SU-DHL-6 (cell line): Measurements from ENCODE around the gene PDGFA.

Experiments used
- H2AFZ ChIP-seq: fragments of 200-600 bp; sonication (generic); 2 replicates; pipeline ENCODE4 v1.6.1; 2014; ENCODE audit warnings: low read depth, mild to moderate bottlenecking, moderate library complexity, mixed read lengths, antibody characterized with exemption, low read length; ENCODE audit not compliant: severe bottlenecking
- H3F3A ChIP-seq: fragments of 200-600 bp; shearing (Covaris generic); 2 replicates; pipeline ENCODE4 v1.6.0; 2016; ENCODE audit warnings: antibody characterized with exemption, mild to moderate bottlenecking; ENCODE audit not compliant: insufficient read depth
- H3K27ac ChIP-seq: fragments of 200-600 bp; sonication (generic); 2 replicates; pipeline ENCODE4 v1.5.1; 2016; ENCODE audit warnings: low read depth, mild to moderate bottlenecking, low read length, moderate library complexity, mixed read lengths
- H3K27me3 ChIP-seq: fragments of 200-600 bp; sonication (generic), shearing (Covaris generic); 2 replicates; pipeline ENCODE4 v1.6.0; 2014; ENCODE audit warnings: mild to moderate bottlenecking, low read length
- H3K36me3 ChIP-seq: fragments of 200-600 bp; sonication (generic); 2 replicates; pipeline ENCODE4 v1.6.1; 2014; ENCODE audit warnings: mild to moderate bottlenecking, low read length, mixed read lengths
- H3K4me2 ChIP-seq: fragments of 300-600, 200-600 bp; shearing (Covaris generic), sonication (generic); 2 replicates; pipeline ENCODE4 v1.6.0; 2014; ENCODE audit warnings: low read length, low read depth, mild to moderate bottlenecking; ENCODE audit not compliant: poor library complexity, severe bottlenecking
- H3K4me3 ChIP-seq: fragments of 200-600 bp; sonication (generic); 2 replicates; pipeline ENCODE4 v1.5.1; 2014; ENCODE audit warnings: antibody characterized with exemption, low read length, mild to moderate bottlenecking, mixed read lengths; ENCODE audit not compliant: insufficient read depth, poor library complexity, severe bottlenecking
- H3K79me2 ChIP-seq: fragments of 200-600 bp; sonication (generic); 2 replicates; pipeline ENCODE4 v1.6.1; 2014; ENCODE audit warnings: mild to moderate bottlenecking, low read length, moderate library complexity; ENCODE audit not compliant: insufficient read depth
- H3K9ac ChIP-seq: fragments of 200-600 bp; sonication (generic); 2 replicates; pipeline ENCODE4 v1.7.0; 2014; ENCODE audit warnings: mild to moderate bottlenecking, low read length
- H3K9me2 ChIP-seq: fragments of 200-600 bp; sonication (generic); replicated peaks from 2 replicates; pipeline ENCODE4 v1.6.1; 2014; ENCODE audit warnings: low read length; ENCODE audit not compliant: insufficient read depth
- H3K9me3 ChIP-seq: fragments of 200-600 bp; sonication (generic); 2 replicates; pipeline ENCODE4 v1.6.1; 2014; ENCODE audit warnings: low read length, mixed read lengths; ENCODE audit not compliant: insufficient read depth
- H4K20me1 ChIP-seq: fragments of 200-600 bp; sonication (generic); 2 replicates; pipeline ENCODE4 v1.6.1; 2014; ENCODE audit warnings: low read depth, mild to moderate bottlenecking, antibody characterized with exemption, low read length, moderate library complexity, mixed read lengths
- CTCF ChIP-seq: fragments of 200-600 bp; sonication (generic); IDR thresholded peaks from one replicate; pipeline ENCODE4 v1.5.1; 2017; ENCODE audit warnings: antibody characterized with exemption, mild to moderate bottlenecking, low read length, moderate library complexity; ENCODE audit not compliant: insufficient read depth, poor library complexity, severe bottlenecking
- EZH2phosphoT487 ChIP-seq: fragments of 200-600 bp; sonication (generic), shearing (Covaris generic); conservative IDR thresholded peaks from 2 replicates; pipeline ENCODE4 v1.6.1; 2018; ENCODE audit warnings: mild to moderate bottlenecking, antibody characterized with exemption, low read length, moderate library complexity, mixed read lengths

The PDGFA gene

GRCh38 chr7:497346-497745 lies 22.3 kb downstream of the PDGFA start:
- Histone ChIP-seq H3K79me2 (no peaks in the 10 kb centered on the region), H3K9ac (no peak overlapping the region), H3K9me3 (no peaks in the 10 kb centered on the region), H3K9me2 (no peaks in the 10 kb centered on the region), H3K27me3 (no peaks in the 10 kb centered on the region), H3K4me2 (no peak overlapping the region), H3K4me3 (no peak overlapping the region), H3K27ac (no peak overlapping the region), H3F3A (no peaks in the 10 kb centered on the region), H4K20me1 (no peaks in the 10 kb centered on the region), H2AFZ (no peak overlapping the region), H3K36me3 (no peaks in the 10 kb centered on the region)
- TF ChIP-seq CTCF, result no peak
- TF ChIP-seq EZH2phosphoT487, result no peak

GRCh38 chr7:496528-497295 lies 22.9 kb downstream of the PDGFA start:
- no peak overlapping the region for H2AFZ ChIP-seq
- H3K4me2 ChIP-seq, result no peak overlapping the region
- H3K9me3 ChIP-seq, result no peaks in the 10 kb centered on the region
- no peak overlapping the region for H3K4me3 ChIP-seq
- no peaks in the 10 kb centered on the region for H3K27me3 ChIP-seq
- no peaks in the 10 kb centered on the region for H3K9me2 ChIP-seq
- no peaks in the 10 kb centered on the region for H4K20me1 ChIP-seq
- no peaks in the 10 kb centered on the region for H3K79me2 ChIP-seq
- TF ChIP-seq EZH2phosphoT487 (no peak), CTCF (no peak)
- no peaks in the 10 kb centered on the region for H3K36me3 ChIP-seq
- no peak overlapping the region for H3K9ac ChIP-seq
- no peak overlapping the region for H3K27ac ChIP-seq
- H3F3A ChIP-seq, result no peaks in the 10 kb centered on the region

GRCh38 chr7:495761-496321 lies 23.8 kb downstream of the PDGFA start:
- Histone ChIP-seq H2AFZ (no peak overlapping the region), H3K4me2 (no peak overlapping the region), H3K27me3 (no peaks in the 10 kb centered on the region), H4K20me1 (no peaks in the 10 kb centered on the region), H3K9me2 (no peaks in the 10 kb centered on the region), H3K9me3 (no peaks in the 10 kb centered on the region), H3K9ac (no peak overlapping the region), H3F3A (no peaks in the 10 kb centered on the region), H3K4me3 (no peak overlapping the region), H3K36me3 (no peaks in the 10 kb centered on the region), H3K27ac (no peak overlapping the region), H3K79me2 (no peaks in the 10 kb centered on the region)
- no peak for TF ChIP-seq CTCF
